ENCODE results near the gene AICDA. TPM values are rescaled to one million over a fixed set of nuclear protein-coding genes. Genes with fewer than 3 reads are reported as not detected.

AICDA gene
- total and polyA plus RNA-seq, 2 experiments from 2014 or later, result 0.31 TPM; not detected in 1

DNA sequence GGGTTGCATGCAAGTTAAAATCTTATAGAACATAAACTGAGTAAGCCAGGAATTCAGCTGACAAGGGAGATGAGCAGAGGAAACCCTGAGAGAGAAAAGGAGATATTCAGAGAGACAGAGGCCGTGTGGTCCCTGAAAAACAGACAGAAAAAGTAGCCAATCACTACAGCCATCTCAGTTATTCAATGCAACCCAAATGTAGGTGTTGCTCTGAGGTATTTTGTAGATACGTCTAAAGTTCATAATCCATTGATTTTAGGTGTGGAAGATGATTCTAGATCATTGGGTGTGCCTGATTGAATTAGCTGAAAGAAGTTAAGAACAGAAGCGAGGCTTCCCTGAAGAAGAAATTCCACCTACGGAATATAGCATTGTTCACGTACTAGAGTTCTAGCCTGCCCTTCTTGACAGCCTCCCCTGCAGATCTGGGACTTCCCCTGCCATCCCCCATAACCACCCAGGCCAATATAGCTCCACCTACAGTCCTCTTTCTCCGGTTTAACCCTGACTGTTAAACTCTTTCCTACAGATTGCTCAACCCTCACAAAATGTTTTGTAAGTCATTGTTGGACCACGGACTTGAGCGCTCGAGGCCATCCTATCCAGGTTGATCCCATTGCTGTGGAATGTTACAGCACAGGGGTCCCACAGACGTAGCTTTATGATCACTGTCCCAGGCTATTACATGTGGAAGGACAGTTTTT lies 21.7 kb downstream of the AICDA start:
- peak; percentile 86 for ATAC-seq
- Mint-ChIP-seq H3K9me3 (no peaks in the 10 kb centered on the region), H3K27ac (no peak overlapping the region), H3K4me3 (no peak overlapping the region), H3K27me3 (ENCODE audit: insufficient read depth, low read depth, poor library complexity) (no peaks in the 10 kb centered on the region), H3K36me3 (ENCODE audit: low read depth) (no peaks in the 10 kb centered on the region), H3K4me1 (peaks cover 7% of the 10 kb centered on the region; the same call in 2 of the 3 replicates)
- H3F3A ChIP-seq (replicated peaks; ENCODE audit: low read depth), result no peaks in the 10 kb centered on the region
- H3K36me3 ChIP-seq (ENCODE audit: insufficient read depth), result no peaks in the 10 kb centered on the region
- no peak overlapping the region for H3K4me3 ChIP-seq
- no peaks in the 10 kb centered on the region for H3K27me3 ChIP-seq (ENCODE audit: insufficient read depth)
- H3K27ac ChIP-seq (ENCODE audit: low read depth), result no peak overlapping the region
- H2AFZ ChIP-seq, result peak overlapping the region; percentile 68; the same call in 1 of the 2 replicates
- H3K4me1 ChIP-seq (ENCODE audit: insufficient read depth), result peaks cover 4% of the 10 kb centered on the region; the same call in 1 of the 2 replicates
- no peaks in the 10 kb centered on the region for H4K20me1 ChIP-seq (replicated peaks; ENCODE audit: insufficient read depth)
- TF ChIP-seq, protein P1, sequence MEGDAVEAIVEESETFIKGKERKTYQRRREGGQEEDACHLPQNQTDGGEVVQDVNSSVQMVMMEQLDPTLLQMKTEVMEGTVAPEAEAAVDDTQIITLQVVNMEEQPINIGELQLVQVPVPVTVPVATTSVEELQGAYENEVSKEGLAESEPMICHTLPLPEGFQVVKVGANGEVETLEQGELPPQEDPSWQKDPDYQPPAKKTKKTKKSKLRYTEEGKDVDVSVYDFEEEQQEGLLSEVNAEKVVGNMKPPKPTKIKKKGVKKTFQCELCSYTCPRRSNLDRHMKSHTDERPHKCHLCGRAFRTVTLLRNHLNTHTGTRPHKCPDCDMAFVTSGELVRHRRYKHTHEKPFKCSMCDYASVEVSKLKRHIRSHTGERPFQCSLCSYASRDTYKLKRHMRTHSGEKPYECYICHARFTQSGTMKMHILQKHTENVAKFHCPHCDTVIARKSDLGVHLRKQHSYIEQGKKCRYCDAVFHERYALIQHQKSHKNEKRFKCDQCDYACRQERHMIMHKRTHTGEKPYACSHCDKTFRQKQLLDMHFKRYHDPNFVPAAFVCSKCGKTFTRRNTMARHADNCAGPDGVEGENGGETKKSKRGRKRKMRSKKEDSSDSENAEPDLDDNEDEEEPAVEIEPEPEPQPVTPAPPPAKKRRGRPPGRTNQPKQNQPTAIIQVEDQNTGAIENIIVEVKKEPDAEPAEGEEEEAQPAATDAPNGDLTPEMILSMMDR (conservative IDR thresholded peaks at IDR 0.05; ENCODE audit: low read depth in 2 of 2), result peak in 1 of 2 experiments; percentile 38; a peak in 3 of 4 replicates
- no peak for TF ChIP-seq JUNB (IDR thresholded peaks at IDR 0.05; ENCODE audit: unreplicated experiment)
- H3K4me2 ChIP-seq, result no peak overlapping the region
- no peaks in the 10 kb centered on the region for H3K79me2 ChIP-seq (replicated peaks; ENCODE audit: insufficient read depth)
- DNase-seq (ENCODE audit: low spot score), result peak; percentile 53
- H3K9me2 ChIP-seq (ENCODE audit: insufficient read depth), result no peaks in the 10 kb centered on the region; the same call in 1 of the 2 replicates

DNA sequence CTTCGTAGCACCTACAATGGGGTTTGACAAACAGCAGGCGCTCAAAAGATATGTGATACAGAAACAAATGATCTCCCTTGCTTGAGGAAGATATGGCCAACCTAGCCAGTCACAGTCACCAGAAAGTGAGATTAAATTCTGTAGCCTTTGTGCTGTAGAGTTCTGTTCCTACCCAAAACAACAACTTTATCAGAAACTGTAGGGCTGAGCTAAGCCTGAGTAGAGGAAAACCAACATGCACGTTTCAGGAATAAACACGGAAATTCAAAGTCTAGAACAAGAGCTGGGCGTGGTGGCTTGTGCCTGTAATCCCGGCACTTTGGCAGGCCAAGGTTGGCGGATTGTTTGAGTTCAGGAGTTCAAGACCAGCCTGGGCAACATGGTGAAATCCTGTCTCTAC lies 23.0 kb downstream of the AICDA start:
- DNase-seq (ENCODE audit: low spot score), result no peak
- no peaks in the 10 kb centered on the region for H4K20me1 ChIP-seq (replicated peaks; ENCODE audit: insufficient read depth)
- H3K79me2 ChIP-seq (replicated peaks; ENCODE audit: insufficient read depth), result no peaks in the 10 kb centered on the region
- H3K4me1 ChIP-seq (ENCODE audit: insufficient read depth), result peaks cover 4% of the 10 kb centered on the region; the same call in 1 of the 2 replicates
- ATAC-seq, result no peak
- no peaks in the 10 kb centered on the region for H3K9me3 Mint-ChIP-seq
- H3K4me1 Mint-ChIP-seq, result peaks cover 7% of the 10 kb centered on the region; the same call in 2 of the 3 replicates
- no peaks in the 10 kb centered on the region for H3F3A ChIP-seq (replicated peaks; ENCODE audit: low read depth)
- no peak overlapping the region for H3K27ac Mint-ChIP-seq
- no peaks in the 10 kb centered on the region; the same call in 1 of the 2 replicates for H3K9me2 ChIP-seq (ENCODE audit: insufficient read depth)
- no peak overlapping the region for H3K27ac ChIP-seq (ENCODE audit: low read depth)
- H3K4me3 Mint-ChIP-seq, result no peak overlapping the region
- H3K27me3 ChIP-seq (ENCODE audit: insufficient read depth), result no peaks in the 10 kb centered on the region
- no peaks in the 10 kb centered on the region for H3K36me3 ChIP-seq (ENCODE audit: insufficient read depth)
- H3K4me3 ChIP-seq, result no peak overlapping the region
- H3K36me3 Mint-ChIP-seq (ENCODE audit: low read depth), result no peaks in the 10 kb centered on the region
- no peaks in the 10 kb centered on the region for H3K27me3 Mint-ChIP-seq (ENCODE audit: insufficient read depth, low read depth, poor library complexity)
- H3K4me2 ChIP-seq, result no peak overlapping the region
- H2AFZ ChIP-seq, result peak overlapping the region; percentile 59
- TF ChIP-seq, protein P2, sequence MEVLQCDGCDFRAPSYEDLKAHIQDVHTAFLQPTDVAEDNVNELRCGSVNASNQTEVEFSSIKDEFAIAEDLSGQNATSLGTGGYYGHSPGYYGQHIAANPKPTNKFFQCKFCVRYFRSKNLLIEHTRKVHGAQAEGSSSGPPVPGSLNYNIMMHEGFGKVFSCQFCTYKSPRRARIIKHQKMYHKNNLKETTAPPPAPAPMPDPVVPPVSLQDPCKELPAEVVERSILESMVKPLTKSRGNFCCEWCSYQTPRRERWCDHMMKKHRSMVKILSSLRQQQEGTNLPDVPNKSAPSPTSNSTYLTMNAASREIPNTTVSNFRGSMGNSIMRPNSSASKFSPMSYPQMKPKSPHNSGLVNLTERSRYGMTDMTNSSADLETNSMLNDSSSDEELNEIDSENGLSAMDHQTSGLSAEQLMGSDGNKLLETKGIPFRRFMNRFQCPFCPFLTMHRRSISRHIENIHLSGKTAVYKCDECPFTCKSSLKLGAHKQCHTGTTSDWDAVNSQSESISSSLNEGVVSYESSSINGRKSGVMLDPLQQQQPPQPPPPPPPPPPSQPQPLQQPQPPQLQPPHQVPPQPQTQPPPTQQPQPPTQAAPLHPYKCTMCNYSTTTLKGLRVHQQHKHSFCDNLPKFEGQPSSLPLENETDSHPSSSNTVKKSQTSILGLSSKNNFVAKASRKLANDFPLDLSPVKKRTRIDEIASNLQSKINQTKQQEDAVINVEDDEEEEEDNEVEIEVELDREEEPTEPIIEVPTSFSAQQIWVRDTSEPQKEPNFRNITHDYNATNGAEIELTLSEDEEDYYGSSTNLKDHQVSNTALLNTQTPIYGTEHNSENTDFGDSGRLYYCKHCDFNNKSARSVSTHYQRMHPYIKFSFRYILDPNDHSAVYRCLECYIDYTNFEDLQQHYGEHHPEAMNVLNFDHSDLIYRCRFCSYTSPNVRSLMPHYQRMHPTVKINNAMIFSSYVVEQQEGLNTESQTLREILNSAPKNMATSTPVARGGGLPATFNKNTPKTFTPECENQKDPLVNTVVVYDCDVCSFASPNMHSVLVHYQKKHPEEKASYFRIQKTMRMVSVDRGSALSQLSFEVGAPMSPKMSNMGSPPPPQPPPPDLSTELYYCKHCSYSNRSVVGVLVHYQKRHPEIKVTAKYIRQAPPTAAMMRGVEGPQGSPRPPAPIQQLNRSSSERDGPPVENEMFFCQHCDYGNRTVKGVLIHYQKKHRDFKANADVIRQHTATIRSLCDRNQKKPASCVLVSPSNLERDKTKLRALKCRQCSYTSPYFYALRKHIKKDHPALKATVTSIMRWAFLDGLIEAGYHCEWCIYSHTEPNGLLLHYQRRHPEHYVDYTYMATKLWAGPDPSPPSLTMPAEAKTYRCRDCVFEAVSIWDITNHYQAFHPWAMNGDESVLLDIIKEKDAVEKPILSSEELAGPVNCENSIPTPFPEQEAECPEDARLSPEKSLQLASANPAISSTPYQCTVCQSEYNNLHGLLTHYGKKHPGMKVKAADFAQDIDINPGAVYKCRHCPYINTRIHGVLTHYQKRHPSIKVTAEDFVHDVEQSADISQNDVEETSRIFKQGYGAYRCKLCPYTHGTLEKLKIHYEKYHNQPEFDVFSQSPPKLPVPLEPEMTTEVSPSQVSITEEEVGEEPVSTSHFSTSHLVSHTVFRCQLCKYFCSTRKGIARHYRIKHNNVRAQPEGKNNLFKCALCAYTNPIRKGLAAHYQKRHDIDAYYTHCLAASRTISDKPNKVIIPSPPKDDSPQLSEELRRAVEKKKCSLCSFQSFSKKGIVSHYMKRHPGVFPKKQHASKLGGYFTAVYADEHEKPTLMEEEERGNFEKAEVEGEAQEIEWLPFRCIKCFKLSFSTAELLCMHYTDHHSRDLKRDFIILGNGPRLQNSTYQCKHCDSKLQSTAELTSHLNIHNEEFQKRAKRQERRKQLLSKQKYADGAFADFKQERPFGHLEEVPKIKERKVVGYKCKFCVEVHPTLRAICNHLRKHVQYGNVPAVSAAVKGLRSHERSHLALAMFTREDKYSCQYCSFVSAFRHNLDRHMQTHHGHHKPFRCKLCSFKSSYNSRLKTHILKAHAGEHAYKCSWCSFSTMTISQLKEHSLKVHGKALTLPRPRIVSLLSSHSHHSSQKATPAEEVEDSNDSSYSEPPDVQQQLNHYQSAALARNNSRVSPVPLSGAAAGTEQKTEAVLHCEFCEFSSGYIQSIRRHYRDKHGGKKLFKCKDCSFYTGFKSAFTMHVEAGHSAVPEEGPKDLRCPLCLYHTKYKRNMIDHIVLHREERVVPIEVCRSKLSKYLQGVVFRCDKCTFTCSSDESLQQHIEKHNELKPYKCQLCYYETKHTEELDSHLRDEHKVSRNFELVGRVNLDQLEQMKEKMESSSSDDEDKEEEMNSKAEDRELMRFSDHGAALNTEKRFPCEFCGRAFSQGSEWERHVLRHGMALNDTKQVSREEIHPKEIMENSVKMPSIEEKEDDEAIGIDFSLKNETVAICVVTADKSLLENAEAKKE (CRISPR knock-in tag; IDR thresholded peaks at IDR 0.05), result no peak
- no peak for TF ChIP-seq NANOG (IDR thresholded peaks at IDR 0.05; ENCODE audit: borderline replicate concordance)
- no peak for TF ChIP-seq JUNB (IDR thresholded peaks at IDR 0.05; ENCODE audit: unreplicated experiment)
- TF ChIP-seq, protein P3, sequence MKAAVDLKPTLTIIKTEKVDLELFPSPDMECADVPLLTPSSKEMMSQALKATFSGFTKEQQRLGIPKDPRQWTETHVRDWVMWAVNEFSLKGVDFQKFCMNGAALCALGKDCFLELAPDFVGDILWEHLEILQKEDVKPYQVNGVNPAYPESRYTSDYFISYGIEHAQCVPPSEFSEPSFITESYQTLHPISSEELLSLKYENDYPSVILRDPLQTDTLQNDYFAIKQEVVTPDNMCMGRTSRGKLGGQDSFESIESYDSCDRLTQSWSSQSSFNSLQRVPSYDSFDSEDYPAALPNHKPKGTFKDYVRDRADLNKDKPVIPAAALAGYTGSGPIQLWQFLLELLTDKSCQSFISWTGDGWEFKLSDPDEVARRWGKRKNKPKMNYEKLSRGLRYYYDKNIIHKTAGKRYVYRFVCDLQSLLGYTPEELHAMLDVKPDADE (IDR thresholded peaks at IDR 0.05), result no peak
- TF ChIP-seq, protein P4, sequence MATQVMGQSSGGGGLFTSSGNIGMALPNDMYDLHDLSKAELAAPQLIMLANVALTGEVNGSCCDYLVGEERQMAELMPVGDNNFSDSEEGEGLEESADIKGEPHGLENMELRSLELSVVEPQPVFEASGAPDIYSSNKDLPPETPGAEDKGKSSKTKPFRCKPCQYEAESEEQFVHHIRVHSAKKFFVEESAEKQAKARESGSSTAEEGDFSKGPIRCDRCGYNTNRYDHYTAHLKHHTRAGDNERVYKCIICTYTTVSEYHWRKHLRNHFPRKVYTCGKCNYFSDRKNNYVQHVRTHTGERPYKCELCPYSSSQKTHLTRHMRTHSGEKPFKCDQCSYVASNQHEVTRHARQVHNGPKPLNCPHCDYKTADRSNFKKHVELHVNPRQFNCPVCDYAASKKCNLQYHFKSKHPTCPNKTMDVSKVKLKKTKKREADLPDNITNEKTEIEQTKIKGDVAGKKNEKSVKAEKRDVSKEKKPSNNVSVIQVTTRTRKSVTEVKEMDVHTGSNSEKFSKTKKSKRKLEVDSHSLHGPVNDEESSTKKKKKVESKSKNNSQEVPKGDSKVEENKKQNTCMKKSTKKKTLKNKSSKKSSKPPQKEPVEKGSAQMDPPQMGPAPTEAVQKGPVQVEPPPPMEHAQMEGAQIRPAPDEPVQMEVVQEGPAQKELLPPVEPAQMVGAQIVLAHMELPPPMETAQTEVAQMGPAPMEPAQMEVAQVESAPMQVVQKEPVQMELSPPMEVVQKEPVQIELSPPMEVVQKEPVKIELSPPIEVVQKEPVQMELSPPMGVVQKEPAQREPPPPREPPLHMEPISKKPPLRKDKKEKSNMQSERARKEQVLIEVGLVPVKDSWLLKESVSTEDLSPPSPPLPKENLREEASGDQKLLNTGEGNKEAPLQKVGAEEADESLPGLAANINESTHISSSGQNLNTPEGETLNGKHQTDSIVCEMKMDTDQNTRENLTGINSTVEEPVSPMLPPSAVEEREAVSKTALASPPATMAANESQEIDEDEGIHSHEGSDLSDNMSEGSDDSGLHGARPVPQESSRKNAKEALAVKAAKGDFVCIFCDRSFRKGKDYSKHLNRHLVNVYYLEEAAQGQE (IDR thresholded peaks at IDR 0.05; ENCODE audit: unreplicated experiment), result no peak
- TF ChIP-seq ZNF114 (CRISPR knock-in tag; IDR thresholded peaks at IDR 0.05), result no peak

Data from GM23338 (cell line).